ENCODE data around the gene NEFH.

DNA sequence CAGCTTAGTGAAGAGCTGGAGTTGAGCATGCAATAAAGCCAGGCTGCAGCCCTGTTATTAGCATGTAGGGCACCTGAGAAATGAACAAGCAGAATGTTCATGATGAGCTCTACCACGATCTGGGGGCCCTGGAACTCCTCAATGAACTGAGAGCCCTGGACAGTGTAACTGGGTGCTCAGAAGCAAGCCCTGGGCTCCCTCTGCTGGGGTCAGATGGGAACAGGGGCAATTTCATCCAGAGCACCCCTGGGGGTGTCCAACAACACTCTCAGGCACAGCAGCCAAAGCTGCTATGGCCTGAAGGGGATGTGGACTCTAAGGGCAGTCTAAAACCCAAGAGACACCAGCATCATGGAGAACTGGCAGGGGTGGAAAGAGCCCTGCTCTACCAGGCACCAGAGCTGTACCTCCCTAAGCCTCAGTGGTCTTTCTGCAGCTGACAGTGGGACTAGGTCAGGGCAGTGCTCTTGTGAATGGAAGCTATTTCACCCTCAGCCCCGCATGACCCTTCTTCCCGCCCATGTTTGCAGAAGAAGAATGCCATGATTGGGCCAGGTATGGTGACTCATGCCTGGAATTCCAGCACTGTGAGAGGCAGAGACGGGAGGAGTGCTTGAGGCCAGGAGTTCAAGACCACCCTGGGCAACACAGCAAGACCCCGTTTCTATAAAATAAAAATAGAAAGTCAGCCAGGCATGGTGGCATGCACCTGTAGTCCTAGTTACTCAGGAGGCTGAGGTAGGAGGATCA is 44.6 kb downstream of the NEFH start:
- TF ChIP-seq, protein P1, sequence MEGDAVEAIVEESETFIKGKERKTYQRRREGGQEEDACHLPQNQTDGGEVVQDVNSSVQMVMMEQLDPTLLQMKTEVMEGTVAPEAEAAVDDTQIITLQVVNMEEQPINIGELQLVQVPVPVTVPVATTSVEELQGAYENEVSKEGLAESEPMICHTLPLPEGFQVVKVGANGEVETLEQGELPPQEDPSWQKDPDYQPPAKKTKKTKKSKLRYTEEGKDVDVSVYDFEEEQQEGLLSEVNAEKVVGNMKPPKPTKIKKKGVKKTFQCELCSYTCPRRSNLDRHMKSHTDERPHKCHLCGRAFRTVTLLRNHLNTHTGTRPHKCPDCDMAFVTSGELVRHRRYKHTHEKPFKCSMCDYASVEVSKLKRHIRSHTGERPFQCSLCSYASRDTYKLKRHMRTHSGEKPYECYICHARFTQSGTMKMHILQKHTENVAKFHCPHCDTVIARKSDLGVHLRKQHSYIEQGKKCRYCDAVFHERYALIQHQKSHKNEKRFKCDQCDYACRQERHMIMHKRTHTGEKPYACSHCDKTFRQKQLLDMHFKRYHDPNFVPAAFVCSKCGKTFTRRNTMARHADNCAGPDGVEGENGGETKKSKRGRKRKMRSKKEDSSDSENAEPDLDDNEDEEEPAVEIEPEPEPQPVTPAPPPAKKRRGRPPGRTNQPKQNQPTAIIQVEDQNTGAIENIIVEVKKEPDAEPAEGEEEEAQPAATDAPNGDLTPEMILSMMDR (IDR thresholded peaks at IDR 0.05): peak; percentile 54
- TF ChIP-seq EZH2phosphoT487 (IDR thresholded peaks at IDR 0.05): no peak
